Vagina (tissue), 2 donors: ENCODE results near the gene IL1RN. TPM values are rescaled to one million over a fixed set of nuclear protein-coding genes. Genes with fewer than 3 reads are reported as not detected.
A peak's percentile ranks its signal among the peaks of the same experiment; 100 is the strongest.

ENCODE experiments used
- DNase-seq, 2 donors: peaks; one replicate each; pipeline ENCODE4 v3.0.0-alpha.2; 2017; ENCODE audit errors: extremely low spot score in 2 of 2
- H3K27ac ChIP-seq: fragments of 200-600 bp; sonication (generic); one replicate; pipeline ENCODE4 v1.5.1; 2019
- H3K27me3 ChIP-seq: fragments of 200-600 bp; sonication (generic); one replicate; pipeline ENCODE4 v1.5.1; 2019
- H3K36me3 ChIP-seq, 2 donors: fragments of 200-600 bp; sonication (generic); one replicate each; pipeline ENCODE4 v1.5.1; 2017 to 2019
- H3K4me1 ChIP-seq: fragments of 200-600 bp; sonication (generic); one replicate; pipeline ENCODE4 v1.5.1; 2019
- H3K4me3 ChIP-seq, 2 donors: fragments of 200-600 bp; sonication (generic); 1 replicate in 1 of 2; 2 replicates in 1 of 2; pipeline ENCODE4 v1.5.1; 2016 to 2019
- H3K9me3 ChIP-seq: fragments of 200-600 bp; sonication (generic); one replicate; pipeline ENCODE4 v1.5.1; 2019
- POLR2A ChIP-seq, 2 donors: fragments of 450-650 bp; IDR thresholded peaks; one replicate each; pipeline ENCODE4 v1.6.1; 2017; ENCODE audit warnings: antibody characterized with exemption in 2 of 2, mild to moderate bottlenecking in 2 of 2, moderate library complexity in 2 of 2
- POLR2AphosphoS5 ChIP-seq, 2 donors: sonication (generic); formaldehyde crosslinking; IDR thresholded peaks; one replicate each; pipeline ENCODE4 v1.9.0; 2017; ENCODE audit warnings: antibody characterized with exemption in 2 of 2, mild to moderate bottlenecking in 2 of 2, low read depth in 1 of 2; ENCODE audit not compliant: insufficient read depth in 1 of 2
- intact Hi-C: fragments of 100-400 bp; cut with DNase I; formaldehyde crosslinking; loops from one replicate; pipeline ENCODE4 v1.15.1; 2023
- total RNA-seq: library from RNA; depleted of rRNA; stranded (reverse); fragments of >200 nt; gene quantifications from one replicate; pipeline ENCODE4 v1.2.3, GENCODE V29; 2016
- TF ChIP-seq, protein P1 (sequence below), 3 experiments: fragments of 450-650 bp in 2 of 3; fragments of 200-600 bp in 1 of 3; sonication (generic) in 1 of 3; IDR thresholded peaks; one replicate each; pipeline ENCODE4 v1.5.1; 2017 to 2019; ENCODE audit warnings: antibody characterized with exemption in 3 of 3, mild to moderate bottlenecking in 2 of 3, moderate library complexity in 2 of 3

IL1RN gene
- total RNA-seq, 1 donor from 2014 or later = 253 TPM

DNA sequence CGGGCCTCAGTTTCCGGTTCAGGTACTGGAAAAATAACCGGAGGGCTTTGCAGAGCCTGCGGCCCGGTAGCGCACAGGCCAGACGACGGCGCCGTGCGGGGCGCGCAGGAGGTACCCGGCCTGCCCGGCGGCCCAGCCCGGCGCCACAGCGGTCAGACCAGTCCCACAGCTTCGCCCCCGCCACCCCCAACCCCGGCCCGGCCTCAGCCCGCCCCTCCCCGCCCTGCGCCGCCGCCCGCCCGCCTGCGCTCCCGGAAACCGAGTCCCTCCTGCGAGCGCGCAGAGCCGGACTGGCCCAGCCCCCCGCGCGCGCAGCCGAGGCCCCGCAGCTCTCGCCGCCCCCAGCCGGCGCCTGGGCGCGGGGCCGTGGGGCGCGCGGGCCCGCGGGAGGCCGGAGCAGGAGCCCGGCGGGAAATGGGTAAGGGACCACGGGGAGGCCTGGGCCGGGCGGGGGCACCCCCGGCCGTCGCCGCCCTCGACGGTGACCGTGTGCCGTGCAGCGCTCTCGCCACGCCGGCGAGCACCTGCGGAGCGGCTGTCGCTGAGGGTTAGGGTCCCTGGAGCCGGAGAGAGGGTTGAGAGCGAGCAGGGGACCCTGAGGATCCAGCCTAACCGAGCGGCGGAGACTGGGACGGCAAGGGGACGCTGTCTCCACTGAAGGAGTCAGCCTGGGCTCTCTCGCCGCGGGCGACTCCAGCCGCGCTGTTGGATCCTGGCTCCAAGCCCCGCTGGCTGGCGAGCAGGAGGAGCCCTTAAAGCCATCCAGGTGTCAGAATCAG is 29.9 kb downstream of the IL1RN start:
- TF ChIP-seq, protein P1, sequence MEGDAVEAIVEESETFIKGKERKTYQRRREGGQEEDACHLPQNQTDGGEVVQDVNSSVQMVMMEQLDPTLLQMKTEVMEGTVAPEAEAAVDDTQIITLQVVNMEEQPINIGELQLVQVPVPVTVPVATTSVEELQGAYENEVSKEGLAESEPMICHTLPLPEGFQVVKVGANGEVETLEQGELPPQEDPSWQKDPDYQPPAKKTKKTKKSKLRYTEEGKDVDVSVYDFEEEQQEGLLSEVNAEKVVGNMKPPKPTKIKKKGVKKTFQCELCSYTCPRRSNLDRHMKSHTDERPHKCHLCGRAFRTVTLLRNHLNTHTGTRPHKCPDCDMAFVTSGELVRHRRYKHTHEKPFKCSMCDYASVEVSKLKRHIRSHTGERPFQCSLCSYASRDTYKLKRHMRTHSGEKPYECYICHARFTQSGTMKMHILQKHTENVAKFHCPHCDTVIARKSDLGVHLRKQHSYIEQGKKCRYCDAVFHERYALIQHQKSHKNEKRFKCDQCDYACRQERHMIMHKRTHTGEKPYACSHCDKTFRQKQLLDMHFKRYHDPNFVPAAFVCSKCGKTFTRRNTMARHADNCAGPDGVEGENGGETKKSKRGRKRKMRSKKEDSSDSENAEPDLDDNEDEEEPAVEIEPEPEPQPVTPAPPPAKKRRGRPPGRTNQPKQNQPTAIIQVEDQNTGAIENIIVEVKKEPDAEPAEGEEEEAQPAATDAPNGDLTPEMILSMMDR (IDR thresholded peaks at IDR 0.05) = no peak
- TF ChIP-seq POLR2AphosphoS5 (IDR thresholded peaks at IDR 0.05; ENCODE audit: insufficient read depth in 1 of 2, low read depth in 1 of 2) = no peak
- no peak for TF ChIP-seq POLR2A (IDR thresholded peaks at IDR 0.05)
- DNase-seq = peak in 1 of 2 donors; percentile 13
- intact Hi-C loops = no loop called here
- Histone ChIP-seq H3K4me3 (peak overlapping the region; percentile 37 to 46), H3K4me1 (no peaks in the 10 kb centered on the region), H3K9me3 (no peaks in the 10 kb centered on the region), H3K27me3 (no peaks in the 10 kb centered on the region), H3K27ac (peak overlapping the region; percentile 53), H3K36me3 (no peaks in the 10 kb centered on the region)

- Histone ChIP-seq H3K27ac (peak overlapping the region; percentile 53), H3K4me1 (no peaks in the 10 kb centered on the region), H3K27me3 (no peaks in the 10 kb centered on the region), H3K9me3 (no peaks in the 10 kb centered on the region), H3K4me3 (peak overlapping the region; percentile 37 to 46), H3K36me3 (no peaks in the 10 kb centered on the region)
- TF ChIP-seq POLR2AphosphoS5 (IDR thresholded peaks at IDR 0.05; ENCODE audit: insufficient read depth in 1 of 2, low read depth in 1 of 2) (peak in 1 of 2 donors; percentile 44), POLR2A (IDR thresholded peaks at IDR 0.05) (no peak)
- DNase-seq = peak in 1 of 2 donors; percentile 75
- intact Hi-C loops = no loop called here
These were observed 30.7 kb downstream of the IL1RN start for GRCh38 chr2:113157897-113158753.

DNA sequence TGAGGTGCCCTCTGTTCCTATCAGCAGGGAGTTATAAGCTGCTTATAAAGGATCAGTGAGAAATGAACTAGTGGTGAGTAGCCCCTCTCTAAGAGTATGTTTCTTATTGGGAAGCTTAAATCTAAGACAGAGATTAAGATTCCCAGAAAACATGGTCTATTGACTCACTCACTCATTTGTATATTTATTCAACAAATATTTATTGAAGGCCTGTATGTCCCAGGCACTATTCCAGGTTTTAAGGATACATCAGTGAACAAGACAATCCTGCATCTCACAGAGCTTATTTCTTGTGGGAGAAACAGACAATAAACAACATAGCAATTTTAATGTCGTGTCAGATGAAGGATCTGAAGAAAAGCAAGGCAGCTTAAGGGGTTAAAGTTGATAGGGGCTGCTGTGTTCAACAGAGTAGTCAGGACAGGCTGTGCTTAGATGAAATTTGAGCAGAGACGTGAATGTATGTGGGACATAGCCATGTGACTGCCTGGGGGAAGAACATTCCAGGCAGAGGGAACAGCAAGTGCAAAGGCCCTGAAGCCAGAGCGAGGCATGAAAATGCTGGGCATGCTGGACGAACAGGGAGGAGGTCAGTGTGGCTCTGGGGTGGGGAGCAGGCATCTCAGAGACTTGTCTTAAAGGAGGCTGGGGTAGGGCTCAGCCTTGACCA is 31.6 kb downstream of the IL1RN start:
- Histone ChIP-seq H3K4me3 (no peak overlapping the region), H3K4me1 (no peaks in the 10 kb centered on the region), H3K9me3 (no peaks in the 10 kb centered on the region), H3K36me3 (no peaks in the 10 kb centered on the region), H3K27me3 (no peaks in the 10 kb centered on the region), H3K27ac (no peak overlapping the region)
- peak in 1 of 2 donors; percentile 80 for DNase-seq
- intact Hi-C loops = no loop called here
- TF ChIP-seq POLR2A (IDR thresholded peaks at IDR 0.05) (no peak), POLR2AphosphoS5 (IDR thresholded peaks at IDR 0.05; ENCODE audit: insufficient read depth in 1 of 2, low read depth in 1 of 2) (no peak)
- TF ChIP-seq, protein P1 (IDR thresholded peaks at IDR 0.05) = no peak

GRCh38 chr2:113160248-113160647 is 32.9 kb downstream of the IL1RN start:
- H3K9me3 ChIP-seq = no peaks in the 10 kb centered on the region
- DNase-seq = peak in 1 of 2 donors; percentile 16
- no peaks in the 10 kb centered on the region for H3K4me1 ChIP-seq
- H3K4me3 ChIP-seq = no peak overlapping the region
- intact Hi-C loops = no loop called here
- no peaks in the 10 kb centered on the region for H3K36me3 ChIP-seq
- no peaks in the 10 kb centered on the region for H3K27me3 ChIP-seq
- H3K27ac ChIP-seq = no peak overlapping the region
- TF ChIP-seq POLR2A (IDR thresholded peaks at IDR 0.05) (no peak), POLR2AphosphoS5 (IDR thresholded peaks at IDR 0.05; ENCODE audit: insufficient read depth in 1 of 2, low read depth in 1 of 2) (no peak)
- TF ChIP-seq, protein P1 (IDR thresholded peaks at IDR 0.05) = no peak

GRCh38 chr2:113160962-113161361 is 33.6 kb downstream of the IL1RN start:
- DNase-seq = peak in 1 of 2 donors; percentile 52
- H3K9me3 ChIP-seq = no peaks in the 10 kb centered on the region
- no peaks in the 10 kb centered on the region for H3K27me3 ChIP-seq
- H3K36me3 ChIP-seq = no peaks in the 10 kb centered on the region
- TF ChIP-seq POLR2A (IDR thresholded peaks at IDR 0.05) (no peak), POLR2AphosphoS5 (IDR thresholded peaks at IDR 0.05; ENCODE audit: insufficient read depth in 1 of 2, low read depth in 1 of 2) (no peak)
- TF ChIP-seq, protein P1 (IDR thresholded peaks at IDR 0.05) = no peak
- intact Hi-C loops = no loop called here
- no peak overlapping the region for H3K27ac ChIP-seq
- H3K4me3 ChIP-seq = no peak overlapping the region
- H3K4me1 ChIP-seq = no peaks in the 10 kb centered on the region
